Prostate gland (tissue), 2 donors: ENCODE measurements around the gene HSD11B1L.

ENCODE experiments used
- POLR2A ChIP-seq: fragments of 450-650 bp; IDR thresholded peaks from one replicate; pipeline ENCODE4 v1.6.1; 2016; ENCODE audit warnings: antibody characterized with exemption, mild to moderate bottlenecking
- TF ChIP-seq, protein P1 (sequence below), 4 experiments: fragments of 200-600 bp in 2 of 4; fragments of 450-650 bp in 2 of 4; sonication (generic) in 2 of 4; IDR thresholded peaks; 1 replicate in 3 of 4; 2 replicates in 1 of 4; pipeline ENCODE4 v1.5.1; 2016 to 2019; ENCODE audit warnings: antibody characterized with exemption in 4 of 4, mild to moderate bottlenecking in 2 of 4, moderate library complexity in 2 of 4

DNA sequence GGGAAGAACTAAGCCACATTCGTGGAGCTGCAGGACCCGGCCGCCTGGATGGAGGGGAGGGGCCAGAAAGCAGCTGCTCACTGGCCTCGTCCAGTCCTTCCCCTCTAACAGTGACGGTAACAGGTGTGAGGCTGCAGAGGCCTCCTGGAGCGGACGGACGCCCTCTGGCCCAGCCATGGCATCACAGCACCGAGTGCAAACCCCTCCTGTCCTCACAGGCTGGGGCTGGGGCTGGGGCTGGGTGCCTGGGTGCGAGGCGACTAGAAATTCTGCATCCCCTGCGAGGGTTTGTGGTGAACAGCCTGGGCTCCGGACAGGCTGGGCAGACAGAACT is 4.1 kb upstream of the HSD11B1L start:
- TF ChIP-seq, protein P1, sequence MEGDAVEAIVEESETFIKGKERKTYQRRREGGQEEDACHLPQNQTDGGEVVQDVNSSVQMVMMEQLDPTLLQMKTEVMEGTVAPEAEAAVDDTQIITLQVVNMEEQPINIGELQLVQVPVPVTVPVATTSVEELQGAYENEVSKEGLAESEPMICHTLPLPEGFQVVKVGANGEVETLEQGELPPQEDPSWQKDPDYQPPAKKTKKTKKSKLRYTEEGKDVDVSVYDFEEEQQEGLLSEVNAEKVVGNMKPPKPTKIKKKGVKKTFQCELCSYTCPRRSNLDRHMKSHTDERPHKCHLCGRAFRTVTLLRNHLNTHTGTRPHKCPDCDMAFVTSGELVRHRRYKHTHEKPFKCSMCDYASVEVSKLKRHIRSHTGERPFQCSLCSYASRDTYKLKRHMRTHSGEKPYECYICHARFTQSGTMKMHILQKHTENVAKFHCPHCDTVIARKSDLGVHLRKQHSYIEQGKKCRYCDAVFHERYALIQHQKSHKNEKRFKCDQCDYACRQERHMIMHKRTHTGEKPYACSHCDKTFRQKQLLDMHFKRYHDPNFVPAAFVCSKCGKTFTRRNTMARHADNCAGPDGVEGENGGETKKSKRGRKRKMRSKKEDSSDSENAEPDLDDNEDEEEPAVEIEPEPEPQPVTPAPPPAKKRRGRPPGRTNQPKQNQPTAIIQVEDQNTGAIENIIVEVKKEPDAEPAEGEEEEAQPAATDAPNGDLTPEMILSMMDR (IDR thresholded peaks at IDR 0.05) = no peak
- no peak for TF ChIP-seq POLR2A
